GM19324 (cell line): ENCODE data around the gene LHX4.

Source experiments
- ATAC-seq: cut with Tn5 transposase; IDR thresholded peaks from one replicate; pipeline ENCODE4 v1.9.1; 2021; ENCODE audit warnings: mild to moderate bottlenecking, moderate library complexity; ENCODE audit not compliant: unreplicated experiment, low FRiP score

Gene LHX4

DNA sequence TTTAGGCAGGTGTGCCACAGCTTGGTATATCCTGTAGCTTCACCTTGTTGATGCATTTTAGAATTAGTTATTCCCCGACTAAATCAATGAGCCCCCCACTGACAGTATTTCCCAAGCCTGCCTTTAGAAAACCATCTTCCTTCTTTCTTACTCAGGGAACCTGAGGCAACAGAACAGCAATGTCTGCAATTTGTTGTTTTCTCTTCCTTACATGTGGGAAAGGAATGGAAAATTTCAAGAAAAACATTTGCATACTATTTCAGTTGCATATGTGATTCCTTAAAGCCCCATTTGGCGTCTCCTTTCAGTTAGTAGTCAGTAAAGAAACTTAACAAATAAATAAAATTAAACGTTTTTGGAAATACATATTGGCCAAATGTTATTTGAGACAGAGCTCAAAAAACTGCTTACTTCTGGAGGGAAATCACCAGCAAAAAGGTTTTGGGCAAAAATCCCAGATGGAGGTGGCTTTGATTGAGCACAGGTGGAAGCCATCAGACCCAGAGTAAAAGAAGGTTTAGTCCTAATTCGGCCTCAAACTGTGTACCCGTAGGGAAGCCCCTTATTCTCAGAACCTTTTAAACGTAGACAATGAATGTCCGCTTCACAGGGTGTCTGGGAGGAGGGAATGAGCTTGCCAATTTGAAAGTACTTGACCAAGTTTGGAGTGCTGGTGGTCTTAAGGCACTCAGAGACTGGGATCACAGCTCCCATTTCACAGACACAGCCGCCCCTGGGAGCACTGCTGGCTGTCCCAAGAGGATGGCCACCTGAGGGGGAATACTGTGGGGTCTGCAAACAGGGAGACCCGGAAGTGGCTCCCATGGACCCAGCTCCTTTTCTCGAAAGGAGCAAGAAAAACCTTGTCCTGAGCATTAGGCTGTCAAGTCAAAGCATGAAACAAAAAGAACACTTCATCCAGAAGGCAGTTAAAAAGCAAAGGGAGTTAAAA lies 9.4 kb downstream of the LHX4 start:
- ATAC-seq = no peak

- no peak for ATAC-seq
Measured at GRCh38 chr1:180241716-180242544, 11.9 kb downstream of the LHX4 start.

GRCh38 chr1:180243517-180244221 lies 13.6 kb downstream of the LHX4 start:
- ATAC-seq = no peak

DNA sequence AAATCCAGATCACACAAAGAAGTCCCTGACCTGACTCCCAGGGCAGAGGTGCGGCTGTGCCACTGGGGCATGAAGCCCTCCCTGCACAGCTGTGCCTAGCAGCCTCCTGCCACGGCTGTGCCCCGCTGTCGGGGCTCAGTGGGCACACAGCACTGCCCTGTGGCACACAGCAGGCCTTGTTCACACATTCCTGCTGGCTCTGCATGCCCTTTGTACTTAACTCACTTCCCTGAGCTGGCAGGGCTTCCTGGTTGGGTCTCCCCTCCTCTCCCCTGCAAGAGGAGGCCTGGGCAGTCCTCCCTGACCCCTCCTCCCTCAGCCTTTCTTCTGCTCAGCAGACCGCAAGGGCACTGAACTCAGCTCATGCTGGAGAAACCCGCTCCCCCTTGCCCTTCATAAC lies 14.8 kb downstream of the LHX4 start:
- ATAC-seq = no peak

- no peak for ATAC-seq
Measured at GRCh38 chr1:180246579-180246978, 16.5 kb downstream of the LHX4 start.

GRCh38 chr1:180247061-180247460 lies 17.0 kb downstream of the LHX4 start:
- ATAC-seq = no peak

DNA sequence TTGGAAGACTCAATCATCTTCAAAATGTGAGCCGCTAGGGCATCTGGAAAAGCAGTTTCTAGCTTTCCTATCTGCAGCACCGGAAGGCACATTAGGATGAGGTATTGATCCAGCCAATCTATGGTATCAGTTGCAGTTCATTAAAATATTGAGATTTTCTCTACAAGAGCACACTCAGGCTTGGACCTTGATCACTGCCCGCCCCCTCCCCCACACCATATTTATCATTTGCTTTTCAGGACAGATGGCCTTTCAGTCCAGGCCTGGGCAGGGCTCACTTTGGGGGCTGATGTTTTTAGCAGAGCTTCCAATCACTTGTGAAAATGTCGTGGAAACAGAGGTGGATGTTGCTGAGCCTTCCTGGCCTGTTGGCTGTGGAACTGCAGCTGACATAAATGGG lies 17.5 kb downstream of the LHX4 start:
- no peak for ATAC-seq

GRCh38 chr1:180248176-180248575 lies 18.1 kb downstream of the LHX4 start:
- ATAC-seq = no peak

DNA sequence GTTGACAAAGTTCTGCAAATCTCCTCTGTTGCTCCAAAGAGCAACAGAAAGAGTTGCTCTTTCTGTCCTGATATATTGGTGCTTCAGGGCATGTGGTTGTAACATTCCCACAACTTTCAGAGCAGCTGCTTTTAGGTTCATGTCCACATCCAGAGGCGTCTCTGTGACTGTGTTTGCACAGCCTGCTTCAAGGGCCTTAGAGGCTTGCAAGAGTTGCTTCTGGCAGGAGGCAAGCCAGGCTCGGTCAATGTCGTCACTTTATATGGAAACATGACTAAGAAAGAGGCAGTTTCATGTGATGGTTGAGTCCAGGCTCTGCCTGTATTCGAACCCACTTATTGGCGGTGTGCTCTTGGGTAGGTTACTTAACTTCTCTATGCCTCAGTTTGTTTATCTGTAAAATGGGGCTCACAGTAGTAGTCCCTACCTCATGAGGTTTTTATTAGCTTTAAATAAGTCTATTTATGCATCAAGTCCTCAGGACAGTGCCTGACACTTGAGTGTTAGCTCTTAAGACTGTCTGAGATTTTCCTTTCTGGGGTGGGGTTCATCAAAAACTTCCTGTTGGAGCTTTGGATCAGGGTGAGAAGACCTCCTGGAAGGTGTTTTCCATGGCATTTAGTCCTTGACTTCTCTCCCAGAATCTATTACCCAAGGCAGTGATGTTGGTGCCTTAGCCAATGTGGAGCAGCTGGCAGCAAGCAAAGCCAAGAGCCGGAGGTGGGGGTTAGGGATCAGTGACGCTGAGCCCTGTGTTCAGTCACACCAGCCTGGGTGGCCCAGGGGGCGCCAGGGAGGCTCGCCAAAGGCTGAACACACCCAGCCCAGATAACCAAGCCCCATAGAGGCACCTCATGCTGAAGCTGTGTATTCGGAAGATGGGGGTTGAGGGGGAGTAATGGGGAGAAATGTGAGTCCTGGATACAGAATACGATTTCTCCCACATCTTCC lies 18.9 kb downstream of the LHX4 start:
- no peak for ATAC-seq

DNA sequence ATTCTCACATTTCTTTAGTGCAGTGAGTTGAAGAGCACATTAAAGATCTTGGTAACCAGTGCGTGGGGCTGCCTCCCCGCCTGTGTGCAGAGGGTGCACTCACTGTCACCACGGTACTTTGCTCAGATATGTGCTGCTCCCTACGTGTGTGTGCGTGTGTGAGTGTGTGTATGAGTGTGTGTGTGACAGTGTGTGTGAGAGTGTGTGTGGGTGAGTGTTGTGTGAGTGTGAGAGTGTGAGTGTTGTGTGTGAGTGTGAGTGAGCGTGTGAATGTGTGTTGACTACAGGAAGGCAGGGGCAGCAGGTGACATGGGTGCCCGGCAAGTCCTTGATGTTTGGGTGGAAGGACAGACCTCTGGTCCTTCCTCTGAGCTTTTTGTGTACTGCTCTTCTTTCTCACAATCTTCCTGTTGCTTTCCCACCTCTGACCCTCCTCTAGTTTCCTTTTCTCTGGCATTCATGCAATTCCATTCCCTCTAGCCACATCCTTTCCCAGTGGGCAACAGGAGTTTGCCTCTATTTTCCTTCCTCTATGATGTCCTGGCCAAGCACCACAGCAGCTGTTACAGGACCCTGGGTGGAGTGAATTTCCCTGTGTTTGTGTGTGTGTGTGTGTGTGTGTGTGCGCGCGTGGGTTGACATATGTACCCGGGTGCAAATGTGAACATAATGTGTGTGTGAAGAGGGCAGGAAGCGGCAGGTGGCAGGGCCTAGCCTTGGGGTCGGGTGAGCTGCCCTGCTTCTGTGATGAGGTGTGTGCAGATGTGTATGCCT lies 19.8 kb downstream of the LHX4 start:
- ATAC-seq = no peak

- ATAC-seq = no peak
Measured at GRCh38 chr1:180250499-180250770, 20.4 kb downstream of the LHX4 start.

GRCh38 chr1:180250883-180251509 lies 20.9 kb downstream of the LHX4 start:
- ATAC-seq = no peak

DNA sequence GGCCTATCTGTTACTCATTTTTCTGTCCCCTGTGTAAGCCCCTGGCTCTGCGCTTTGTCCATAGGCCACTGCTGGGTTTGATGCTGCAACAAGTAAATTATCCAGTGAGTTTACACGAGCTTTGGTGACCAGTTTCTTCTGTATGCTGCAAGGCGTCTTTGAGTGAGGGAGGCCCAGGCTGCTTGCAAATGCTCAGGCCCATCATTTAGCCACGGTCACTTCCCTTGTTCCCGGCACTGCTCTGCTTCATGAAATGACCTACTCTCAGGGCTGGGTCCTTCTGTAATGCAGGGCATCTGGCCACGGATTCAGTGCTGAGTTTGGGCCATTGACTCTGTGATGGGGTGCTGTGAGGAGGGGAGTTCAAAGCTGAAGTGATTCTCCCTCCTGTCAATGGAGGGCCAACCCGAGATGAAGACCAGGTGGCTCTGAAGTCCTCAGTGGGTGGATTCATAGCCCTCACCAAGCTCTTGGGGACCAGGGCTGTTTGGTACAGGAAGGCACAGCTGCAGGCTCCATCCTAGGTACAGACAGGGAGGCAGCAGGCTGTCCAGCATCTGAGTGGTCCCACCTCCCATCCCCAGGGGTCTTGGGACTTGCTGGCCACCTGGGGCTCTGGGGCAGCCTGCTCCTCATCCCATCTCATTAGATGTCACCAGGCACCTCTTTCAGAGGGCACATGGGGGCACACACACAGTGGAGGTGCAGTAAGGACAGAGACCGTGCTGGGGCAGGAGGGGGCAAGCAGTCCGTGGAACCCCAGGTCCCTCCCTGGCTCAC lies 21.7 kb downstream of the LHX4 start:
- ATAC-seq = no peak

GRCh38 chr1:180252638-180253536 lies 22.8 kb downstream of the LHX4 start:
- ATAC-seq = no peak

DNA sequence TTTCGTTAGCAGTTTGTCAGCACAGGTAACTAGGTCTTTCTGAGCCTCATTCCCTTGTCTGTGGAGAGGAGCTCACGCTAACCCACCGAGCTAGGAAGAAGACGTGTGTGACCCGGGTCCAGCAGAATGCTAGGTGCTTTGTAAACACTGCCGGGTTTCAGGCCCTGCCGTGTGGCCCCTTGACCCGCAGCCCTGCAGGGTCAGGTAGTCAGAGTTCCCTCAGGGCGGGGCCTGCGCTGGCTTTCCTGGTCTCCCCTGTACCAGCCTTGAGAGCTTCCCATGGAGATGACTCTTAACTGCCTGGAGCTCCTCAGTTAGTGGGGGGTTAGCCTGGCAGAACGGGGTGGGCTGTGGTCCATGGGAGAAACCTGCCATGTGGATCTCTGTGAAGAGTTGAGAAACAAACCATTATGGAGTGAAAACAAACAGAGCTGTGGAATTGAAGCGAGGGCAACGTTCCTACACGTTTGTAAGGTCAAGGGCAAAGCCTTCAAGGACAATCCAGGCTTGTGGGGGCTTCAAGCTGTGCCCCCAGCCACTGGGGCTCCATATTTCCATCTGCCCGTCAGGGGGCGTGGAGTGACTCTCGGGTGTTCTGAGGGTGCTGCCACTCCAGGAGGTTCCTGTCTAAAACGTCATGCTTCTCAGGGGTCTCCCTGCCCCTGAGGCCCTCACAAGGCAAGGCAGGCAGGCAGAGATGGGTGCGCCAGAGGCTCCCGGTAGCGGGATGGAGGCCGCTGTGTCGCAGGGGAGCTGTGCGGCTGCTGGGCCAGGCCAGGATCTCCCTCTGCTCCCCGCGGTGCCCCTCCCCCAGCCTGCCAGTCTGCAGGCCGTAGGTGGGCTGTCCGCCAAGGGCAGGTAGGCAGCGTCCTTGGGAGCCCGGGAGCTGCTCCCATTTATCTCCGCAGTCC lies 23.8 kb downstream of the LHX4 start:
- no peak for ATAC-seq

DNA sequence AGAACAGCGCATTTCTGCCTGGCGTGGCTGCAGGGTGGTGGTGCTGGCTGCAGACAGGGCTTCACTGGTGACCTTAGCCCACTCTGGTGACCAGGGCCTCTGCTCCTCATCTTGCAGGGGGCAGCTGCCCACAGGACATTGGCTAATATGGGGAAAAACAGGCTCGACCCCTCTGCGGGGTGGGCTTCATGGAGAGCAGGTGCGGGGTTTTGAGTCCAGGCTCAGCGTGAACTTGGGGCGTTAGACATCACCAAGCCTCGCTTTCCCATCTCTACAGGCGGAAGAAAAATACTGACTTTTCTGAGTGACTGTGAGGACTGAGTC lies 24.4 kb downstream of the LHX4 start:
- no peak for ATAC-seq
